ENCODE data around the gene RIOK1. TPM values are rescaled to one million over a fixed set of nuclear protein-coding genes. Genes with fewer than 3 reads are reported as not detected.
"Not testable (repeated sequence)": the region's sequence is repeated elsewhere in the genome, so short reads cannot be mapped to it uniquely, and the experiment has no call there.

RIOK1 gene
- total and polyA plus RNA-seq, 9 of the 15 experiments (the other 6 are each of a cell fraction or from before 2014, with no cell fraction given): 24.9 to 101 (median 52.2) TPM

- CTCF ChIA-PET (ENCODE audit: low intra/inter-chr PET ratio); H3K27me3 ChIP-seq (ENCODE audit: control insufficient read depth in 2 of 2, insufficient read depth in 2 of 2, low read length in 2 of 2); FAIRE-seq; H4K20me1 ChIP-seq (replicated peaks; ENCODE audit: control insufficient read depth, insufficient read depth, low read length); H3K79me2 ChIP-seq (ENCODE audit: control insufficient read depth, insufficient read depth, low read length); H3K27ac ChIP-seq (ENCODE audit: extremely low read depth, low read depth, low read length); ATAC-seq; H3K4me1 ChIP-seq (replicated peaks in 1 of 2; ENCODE audit: control insufficient read depth in 2 of 2, insufficient read depth in 2 of 2, low read length in 2 of 2); H3K4me3 ChIP-seq; intact Hi-C loops (cut with micrococcal nuclease); DNase-seq (ENCODE audit: extremely low read depth in 1 of 4, low spot score in 3 of 4); H3K9me1 ChIP-seq (ENCODE audit: control insufficient read depth, insufficient read depth, low read length); H3K4me2 ChIP-seq (ENCODE audit: insufficient read depth, low read length); H3K9me3 ChIP-seq (replicated peaks; ENCODE audit: control insufficient read depth, insufficient read depth, low read depth, low read length); H3K36me3 ChIP-seq (ENCODE audit: control insufficient read depth, insufficient read depth, low read length); H3K9ac ChIP-seq (ENCODE audit: insufficient read depth in 1 of 2, low read depth in 2 of 2, low read length in 2 of 2); BruUV-seq (replicated peaks): not testable (repeated sequence)
- in situ Hi-C loops (cut with MboI): loop anchor here (5.0 kb wide), 1 partner anchor 63 kb away; no protein-coding TSS in a partner anchor
- H2AFZ ChIP-seq (ENCODE audit: low read depth, low read length): peak overlapping the region; percentile 70
- POLR2A ChIA-PET: interaction anchor here (1.2 to 1.4 kb wide), 3 partner anchors 13 to 30 kb away, joined by 4 read pairs; no protein-coding TSS in a partner anchor
- 79% methylated on average over 9 of the region's 10 CpGs for WGBS (ENCODE audit: insufficient coverage, low coverage, missing lambda C conversion rate)
- peak; percentile 44 for TF ChIP-seq NFYB (IDR thresholded peaks at IDR 0.05; ENCODE audit: extremely low read depth, insufficient read length)
Observed at GRCh38 chr6:7344773-7345450, 44.7 kb upstream of the RIOK1 start.

GRCh38 chr6:7347551-7347997 is 42.0 kb upstream of the RIOK1 start:
- peak overlapping the region; percentile 78 for H2AFZ ChIP-seq (ENCODE audit: low read depth, low read length)
- peak; percentile 70 for ATAC-seq
- TF ChIP-seq ZNF316 (IDR thresholded peaks at IDR 0.05) (peak; percentile 67), TRIM28 (IDR thresholded peaks at IDR 0.05) (0 out of 2 replicates have a peak, but pooled peaks have one; percentile 18), CBX5 (IDR thresholded peaks at IDR 0.05; ENCODE audit: borderline replicate concordance, low read depth) (0 out of 2 replicates have a peak, but pooled peaks have one; percentile 24), E2F6 (IDR thresholded peaks at IDR 0.05; ENCODE audit: borderline replicate concordance in 1 of 2, extremely low read depth in 1 of 2, insufficient read depth in 1 of 2, insufficient read length in 1 of 2, low read depth in 1 of 2, low read length in 1 of 2, poor library complexity in 1 of 2, severe bottlenecking in 1 of 2) (peak in 1 of 2 experiments; percentile 32), ZFP36 (IDR thresholded peaks at IDR 0.05; ENCODE audit: low read depth, low read length, partially characterized antibody) (peak; percentile 96), NFE2 (IDR thresholded peaks at IDR 0.05; ENCODE audit: low read depth) (peak; percentile 79), EHMT2 (IDR thresholded peaks at IDR 0.05) (peak; percentile 41; the same call in 1 of the 2 replicates), YY1 (IDR thresholded peaks at IDR 0.05; ENCODE audit: borderline replicate concordance in 1 of 3, control insufficient read depth in 1 of 3, extremely low read depth in 1 of 3, insufficient read depth in 3 of 3, insufficient read length in 1 of 3, insufficient replicate concordance in 2 of 3, low read depth in 1 of 3, low read length in 2 of 3) (peak in 2 of 3 experiments; percentile 16 to 65), CBX1 (IDR thresholded peaks at IDR 0.05; ENCODE audit: low read depth) (peak; percentile 49; the same call in 1 of the 2 replicates), TFAP4 (CRISPR knock-in tag; IDR thresholded peaks at IDR 0.05; ENCODE audit: borderline replicate concordance) (peak; percentile 41; the same call in 1 of the 2 replicates), MAFG (tag; conservative IDR thresholded peaks at IDR 0.05) (0 out of 2 replicates have a peak, but pooled peaks have one; percentile 17)

More at GRCh38 chr6:7347551-7347997, 42.0 kb upstream of the RIOK1 start:
- peak overlapping the region; percentile 55; the same call in 1 of the 3 replicates for H3K27ac ChIP-seq (ENCODE audit: extremely low read depth, low read depth, low read length)
- CTCF ChIA-PET (ENCODE audit: low intra/inter-chr PET ratio); H3K9ac ChIP-seq (ENCODE audit: insufficient read depth in 1 of 2, low read depth in 2 of 2, low read length in 2 of 2); H3K36me3 ChIP-seq (ENCODE audit: control insufficient read depth, insufficient read depth, low read length); H3K79me2 ChIP-seq (ENCODE audit: control insufficient read depth, insufficient read depth, low read length); BruUV-seq (replicated peaks); in situ Hi-C loops (cut with MboI); H3K4me2 ChIP-seq (ENCODE audit: insufficient read depth, low read length); H3K9me1 ChIP-seq (ENCODE audit: control insufficient read depth, insufficient read depth, low read length); H3K4me3 ChIP-seq; H4K20me1 ChIP-seq (replicated peaks; ENCODE audit: control insufficient read depth, insufficient read depth, low read length); intact Hi-C loops (cut with micrococcal nuclease); H3K27me3 ChIP-seq (ENCODE audit: control insufficient read depth in 2 of 2, insufficient read depth in 2 of 2, low read length in 2 of 2); H3K4me1 ChIP-seq (replicated peaks in 1 of 2; ENCODE audit: control insufficient read depth in 2 of 2, insufficient read depth in 2 of 2, low read length in 2 of 2); H3K9me3 ChIP-seq (replicated peaks; ENCODE audit: control insufficient read depth, insufficient read depth, low read depth, low read length): not testable (repeated sequence)
- POLR2A ChIA-PET: interaction anchor here (1.3 kb wide), 1 partner anchor 19 kb away, joined by 3 read pairs; no protein-coding TSS in a partner anchor
- peak in 1 of 4 experiments; percentile 57 for DNase-seq (ENCODE audit: extremely low read depth in 1 of 4, low spot score in 3 of 4)
- 0% methylated on average over 1 of the region's 2 CpGs for WGBS (ENCODE audit: insufficient coverage, low coverage, missing lambda C conversion rate)
- FAIRE-seq: peak; percentile 46

Data from K562 (cell line).